ENCODE data around the gene PCDHGB1.

DNA sequence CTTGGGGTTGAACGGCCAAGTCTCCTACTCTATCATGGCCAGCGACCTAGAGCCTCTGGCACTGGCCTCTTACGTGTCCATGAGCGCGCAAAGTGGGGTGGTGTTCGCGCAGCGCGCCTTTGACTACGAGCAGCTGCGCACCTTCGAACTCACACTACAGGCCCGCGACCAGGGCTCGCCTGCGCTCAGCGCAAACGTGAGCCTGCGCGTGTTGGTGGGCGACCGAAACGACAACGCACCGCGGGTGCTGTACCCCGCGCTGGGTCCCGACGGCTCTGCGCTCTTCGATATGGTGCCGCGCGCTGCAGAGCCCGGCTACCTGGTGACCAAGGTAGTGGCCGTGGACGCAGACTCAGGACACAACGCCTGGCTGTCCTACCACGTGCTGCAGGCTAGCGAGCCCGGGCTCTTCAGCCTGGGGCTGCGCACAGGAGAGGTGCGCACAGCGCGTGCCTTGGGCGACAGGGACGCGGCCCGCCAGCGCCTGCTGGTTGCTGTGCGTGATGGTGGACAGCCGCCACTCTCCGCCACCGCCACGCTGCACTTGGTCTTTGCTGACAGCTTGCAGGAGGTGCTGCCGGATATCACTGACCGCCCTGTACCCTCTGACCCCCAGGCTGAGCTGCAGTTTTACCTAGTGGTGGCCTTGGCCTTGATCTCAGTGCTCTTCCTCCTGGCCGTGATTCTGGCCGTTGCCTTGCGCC is 49.8 kb downstream of the PCDHGB1 start:
- TF ChIP-seq, protein P1, sequence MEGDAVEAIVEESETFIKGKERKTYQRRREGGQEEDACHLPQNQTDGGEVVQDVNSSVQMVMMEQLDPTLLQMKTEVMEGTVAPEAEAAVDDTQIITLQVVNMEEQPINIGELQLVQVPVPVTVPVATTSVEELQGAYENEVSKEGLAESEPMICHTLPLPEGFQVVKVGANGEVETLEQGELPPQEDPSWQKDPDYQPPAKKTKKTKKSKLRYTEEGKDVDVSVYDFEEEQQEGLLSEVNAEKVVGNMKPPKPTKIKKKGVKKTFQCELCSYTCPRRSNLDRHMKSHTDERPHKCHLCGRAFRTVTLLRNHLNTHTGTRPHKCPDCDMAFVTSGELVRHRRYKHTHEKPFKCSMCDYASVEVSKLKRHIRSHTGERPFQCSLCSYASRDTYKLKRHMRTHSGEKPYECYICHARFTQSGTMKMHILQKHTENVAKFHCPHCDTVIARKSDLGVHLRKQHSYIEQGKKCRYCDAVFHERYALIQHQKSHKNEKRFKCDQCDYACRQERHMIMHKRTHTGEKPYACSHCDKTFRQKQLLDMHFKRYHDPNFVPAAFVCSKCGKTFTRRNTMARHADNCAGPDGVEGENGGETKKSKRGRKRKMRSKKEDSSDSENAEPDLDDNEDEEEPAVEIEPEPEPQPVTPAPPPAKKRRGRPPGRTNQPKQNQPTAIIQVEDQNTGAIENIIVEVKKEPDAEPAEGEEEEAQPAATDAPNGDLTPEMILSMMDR (IDR thresholded peaks at IDR 0.05; ENCODE audit: low read depth, low read length), result no peak
- no peak for TF ChIP-seq EZH2phosphoT487 (IDR thresholded peaks at IDR 0.05; ENCODE audit: low read depth)

Measured in OCI-LY3 (cell line).